Measurements from ENCODE around the gene HOXA5.
A peak's percentile ranks its signal among the peaks of the same experiment; 100 is the strongest.

The HOXA5 gene

GRCh38 chr7:27132978-27133377 lies 10.5 kb downstream of the HOXA5 start:
- no peak for DNase-seq (ENCODE audit: low read depth, low spot score)
- no peak for TF ChIP-seq CTCF (IDR thresholded peaks at IDR 0.05; ENCODE audit: low read depth, low read length)
- no peak overlapping the region for H3K4me3 ChIP-seq (ENCODE audit: low read depth, low read length)
- in situ Hi-C loops (cut with HindIII; ENCODE audit: low sequenced_read_pairs) = no loop called here

GRCh38 chr7:27132214-27132613 lies 11.3 kb downstream of the HOXA5 start:
- in situ Hi-C loops (cut with HindIII; ENCODE audit: low sequenced_read_pairs) = no loop called here
- no peak for TF ChIP-seq CTCF (IDR thresholded peaks at IDR 0.05; ENCODE audit: low read depth, low read length)
- no peak overlapping the region for H3K4me3 ChIP-seq (ENCODE audit: low read depth, low read length)
- no peak for DNase-seq (ENCODE audit: low read depth, low spot score)

- no peak for DNase-seq (ENCODE audit: low read depth, low spot score)
- H3K4me3 ChIP-seq (ENCODE audit: low read depth, low read length) = peak overlapping the region; percentile 45
- TF ChIP-seq CTCF (IDR thresholded peaks at IDR 0.05; ENCODE audit: low read depth, low read length) = no peak
- in situ Hi-C loops (cut with HindIII; ENCODE audit: low sequenced_read_pairs) = no loop called here
These were observed 12.1 kb downstream of the HOXA5 start for GRCh38 chr7:27131390-27131819.

- in situ Hi-C loops (cut with HindIII; ENCODE audit: low sequenced_read_pairs) = no loop called here
- DNase-seq (ENCODE audit: low read depth, low spot score) = peak; percentile 92
- peak within 1 kb of the TSS; percentile 53 for H3K4me3 ChIP-seq (ENCODE audit: low read depth, low read length)
- TF ChIP-seq CTCF (IDR thresholded peaks at IDR 0.05; ENCODE audit: low read depth, low read length) = no peak
These were observed 12.7 kb downstream of the HOXA5 start, which contains the start of gene HOXA4 for GRCh38 chr7:27130540-27131389. Gene HOXA4 (minus strand): TSS chr7:27130757. CDS start chr7:27130733, 24 bp downstream.

- TF ChIP-seq CTCF (IDR thresholded peaks at IDR 0.05; ENCODE audit: low read depth, low read length) = no peak
- H3K4me3 ChIP-seq (ENCODE audit: low read depth, low read length) = peak overlapping the region; percentile 53
- no peak for DNase-seq (ENCODE audit: low read depth, low spot score)
- in situ Hi-C loops (cut with HindIII; ENCODE audit: low sequenced_read_pairs) = loop anchor here (10.0 kb wide), 1 partner anchor 275 kb away; no protein-coding TSS in a partner anchor
These were observed 13.5 kb downstream of the HOXA5 start for GRCh38 chr7:27129729-27130539.

Data from astrocyte of the spinal cord (primary cell).